Astrocyte (in vitro differentiated cells and primary cell): ENCODE data around the gene KCNJ16. TPM values are rescaled to one million over a fixed set of nuclear protein-coding genes. Genes with fewer than 3 reads are reported as not detected.

Experiments
- DNase-seq: peaks from one replicate; pipeline ENCODE4 v3.0.0-alpha.2; 2010; ENCODE audit warnings: low read depth
- FAIRE-seq: peaks from 2 replicates; lab custom pipeline; 2011; peaks lifted over from hg19 to GRCh38; lab: Jason Lieb, UNC
- H2AFZ ChIP-seq: 2 replicates; pipeline ENCODE4 v1.6.0; 2012; ENCODE audit warnings: low read depth, low read length, inconsistent platforms
- H3K27ac ChIP-seq: 2 replicates; pipeline ENCODE4 v1.5.1; 2011; ENCODE audit warnings: low read depth, low read length, inconsistent platforms
- H3K27me3 ChIP-seq: 2 replicates; pipeline ENCODE4 v1.6.0; 2011; ENCODE audit warnings: low read length, inconsistent platforms; ENCODE audit not compliant: insufficient read depth
- H3K36me3 ChIP-seq: 2 replicates; pipeline ENCODE4 v1.5.1; 2011; ENCODE audit warnings: low read length, inconsistent platforms; ENCODE audit not compliant: insufficient read depth
- H3K4me1 ChIP-seq: 2 replicates; pipeline ENCODE4 v1.5.1; 2011; ENCODE audit warnings: low read length, inconsistent platforms; ENCODE audit not compliant: insufficient read depth
- H3K4me2 ChIP-seq: 2 replicates; pipeline ENCODE4 v1.6.0; 2012; ENCODE audit warnings: low read length, inconsistent platforms
- H3K4me3 ChIP-seq: 2 replicates; pipeline ENCODE4 v1.5.1; 2011; ENCODE audit warnings: low read depth, mild to moderate bottlenecking, low read length, inconsistent platforms; ENCODE audit not compliant: insufficient read depth
- H3K79me2 ChIP-seq: 2 replicates; pipeline ENCODE4 v1.6.0; 2012; ENCODE audit warnings: mild to moderate bottlenecking, low read length, inconsistent platforms; ENCODE audit not compliant: insufficient read depth
- H3K9ac ChIP-seq: 2 replicates; pipeline ENCODE4 v1.6.0; 2012; ENCODE audit warnings: mild to moderate bottlenecking, low read length, inconsistent platforms
- H3K9me3 ChIP-seq: 2 replicates; pipeline ENCODE4 v1.5.1; 2012; ENCODE audit warnings: low read depth, mild to moderate bottlenecking, low read length, inconsistent platforms; ENCODE audit not compliant: insufficient read depth
- H4K20me1 ChIP-seq: 2 replicates; pipeline ENCODE4 v1.6.0; 2012; ENCODE audit warnings: low read length, inconsistent platforms; ENCODE audit not compliant: insufficient read depth
- H3K27ac Mint-ChIP-seq: one replicate; pipeline ENCODE4 v1.8.0; 2021; ENCODE audit warnings: mild to moderate bottlenecking, mixed read lengths; ENCODE audit not compliant: unreplicated experiment
- H3K27me3 Mint-ChIP-seq: one replicate; pipeline ENCODE4 v1.8.0; 2021; ENCODE audit warnings: low read depth, mixed read lengths; ENCODE audit not compliant: unreplicated experiment
- H3K36me3 Mint-ChIP-seq: one replicate; pipeline ENCODE4 v1.8.0; 2021; ENCODE audit warnings: low read depth, mixed read lengths; ENCODE audit not compliant: unreplicated experiment
- H3K4me1 Mint-ChIP-seq: one replicate; pipeline ENCODE4 v1.8.0; 2021; ENCODE audit warnings: low read depth, mixed read lengths; ENCODE audit not compliant: unreplicated experiment
- H3K4me3 Mint-ChIP-seq: one replicate; pipeline ENCODE4 v1.8.0; 2021; ENCODE audit warnings: mild to moderate bottlenecking, moderate library complexity, mixed read lengths; ENCODE audit not compliant: unreplicated experiment
- H3K9me3 Mint-ChIP-seq: one replicate; pipeline ENCODE4 v1.8.0; 2021; ENCODE audit warnings: mild to moderate bottlenecking, mixed read lengths; ENCODE audit not compliant: unreplicated experiment
- CTCF ChIP-seq: IDR thresholded peaks from 2 replicates; pipeline ENCODE4 v1.5.1; 2011; ENCODE audit warnings: low read depth, mild to moderate bottlenecking, inconsistent platforms, low read length, moderate library complexity; ENCODE audit not compliant: insufficient read depth
- EZH2 ChIP-seq: IDR thresholded peaks from 2 replicates; pipeline ENCODE4 v1.6.1; 2012; ENCODE audit warnings: mild to moderate bottlenecking, low read length, inconsistent platforms; ENCODE audit not compliant: insufficient read depth
- total RNA-seq: library from RNA; stranded (reverse); gene quantifications from 2 replicates; pipeline ENCODE4 v1.2.1, GENCODE V29; 2021

The KCNJ16 gene
- total RNA-seq, 1 donor from 2014 or later: 0.73 TPM

- H3K36me3 ChIP-seq: no peaks in the 10 kb centered on the region
- no peaks in the 10 kb centered on the region for H3K9me3 ChIP-seq
- H3K27me3 Mint-ChIP-seq: no peaks in the 10 kb centered on the region
- H3K27ac Mint-ChIP-seq: no peak overlapping the region
- no peaks in the 10 kb centered on the region for H3K9me3 Mint-ChIP-seq
- H3K4me3 ChIP-seq: no peak overlapping the region
- no peak overlapping the region for H3K27ac ChIP-seq
- H3K27me3 ChIP-seq: no peaks in the 10 kb centered on the region
- no peaks in the 10 kb centered on the region for H4K20me1 ChIP-seq
- no peak overlapping the region for H2AFZ ChIP-seq
- H3K4me2 ChIP-seq: no peak overlapping the region
- FAIRE-seq: no peak
- no peak for DNase-seq
- no peak overlapping the region for H3K9ac ChIP-seq
- peaks cover 9% of the 10 kb centered on the region for H3K4me1 ChIP-seq
- peaks cover 26% of the 10 kb centered on the region for H3K4me1 Mint-ChIP-seq
- no peaks in the 10 kb centered on the region for H3K79me2 ChIP-seq
- TF ChIP-seq EZH2 (no peak), CTCF (no peak)
- no peak overlapping the region for H3K4me3 Mint-ChIP-seq
- H3K36me3 Mint-ChIP-seq: no peaks in the 10 kb centered on the region
These were observed 34.5 kb downstream of the KCNJ16 start for GRCh38 chr17:70109497-70109896.

GRCh38 chr17:70110443-70110880, 35.4 kb downstream of the KCNJ16 start:
- Histone ChIP-seq H3K4me1 (peaks cover 9% of the 10 kb centered on the region), H3K9ac (no peak overlapping the region), H4K20me1 (no peaks in the 10 kb centered on the region), H3K4me2 (peak overlapping the region; percentile 55), H3K9me3 (no peaks in the 10 kb centered on the region), H2AFZ (peak overlapping the region; percentile 49), H3K27ac (peak overlapping the region; percentile 0), H3K36me3 (no peaks in the 10 kb centered on the region), H3K27me3 (no peaks in the 10 kb centered on the region), H3K79me2 (no peaks in the 10 kb centered on the region), H3K4me3 (no peak overlapping the region)
- FAIRE-seq (peak; percentile 72), DNase-seq (peak; percentile 85)
- H3K4me3 Mint-ChIP-seq: no peak overlapping the region
- no peaks in the 10 kb centered on the region for H3K27me3 Mint-ChIP-seq
- TF ChIP-seq CTCF (no peak), EZH2 (no peak)
- no peaks in the 10 kb centered on the region for H3K9me3 Mint-ChIP-seq
- H3K36me3 Mint-ChIP-seq: no peaks in the 10 kb centered on the region
- H3K27ac Mint-ChIP-seq: no peak overlapping the region
- H3K4me1 Mint-ChIP-seq: peaks cover 26% of the 10 kb centered on the region

GRCh38 chr17:70111201-70111600, 36.2 kb downstream of the KCNJ16 start:
- Histone ChIP-seq H3K36me3 (no peaks in the 10 kb centered on the region), H3K4me2 (no peak overlapping the region), H3K27ac (no peak overlapping the region), H3K9me3 (no peaks in the 10 kb centered on the region), H3K9ac (no peak overlapping the region), H2AFZ (no peak overlapping the region), H3K4me3 (no peak overlapping the region), H4K20me1 (no peaks in the 10 kb centered on the region), H3K4me1 (peaks cover 9% of the 10 kb centered on the region), H3K27me3 (no peaks in the 10 kb centered on the region), H3K79me2 (no peaks in the 10 kb centered on the region)
- Mint-ChIP-seq H3K27me3 (no peaks in the 10 kb centered on the region), H3K9me3 (no peaks in the 10 kb centered on the region), H3K27ac (no peak overlapping the region), H3K4me1 (peaks cover 25% of the 10 kb centered on the region), H3K36me3 (no peaks in the 10 kb centered on the region), H3K4me3 (no peak overlapping the region)
- TF ChIP-seq EZH2 (no peak), CTCF (no peak)
- DNase-seq: no peak
- no peak for FAIRE-seq
